ENCODE results near the gene SENP3.

The SENP3 gene

GRCh38 chr17:7577327-7578199 lies 15.8 kb downstream of the SENP3 start:
- Histone ChIP-seq H3K9me3 (ENCODE audit: control insufficient read depth, insufficient read depth, low read depth, low read length) (no peaks in the 10 kb centered on the region), H3K27ac (ENCODE audit: extremely low read depth, low read depth, low read length) (peak overlapping the region; percentile 7), H3K4me3 (ENCODE audit: low read depth, low read length) (no peak overlapping the region), H3K4me1 (ENCODE audit: control insufficient read depth, insufficient read depth, low read length) (peaks cover 3% of the 10 kb centered on the region; the same call in 1 of the 2 replicates), H3K36me3 (ENCODE audit: control insufficient read depth in 2 of 2, insufficient read depth in 1 of 2, low read length in 2 of 2) (peaks cover 39 to 86% of the 10 kb centered on the region in 2 experiments)
- ChIA-PET CTCF (interaction anchor here (0.9 to 1.1 kb wide), 3 partner anchors 10 to 110 kb away, joined by 3 to 5 read pairs (median 3); partner anchors contain the start of gene TP53), POLR2A (interaction anchor here (2.7 to 3.7 kb wide), 2 partner anchors 50 to 109 kb away, joined by 9 to 50 read pairs; partner anchors contain the start of genes SAT2, TP53 and WRAP53)
- peak; percentile 20; the same call in 1 of the 2 replicates for TF ChIP-seq HIC1 (tag by site-specific recombination; IDR thresholded peaks at IDR 0.05)
- TF ChIP-seq ZNF202 (tag by site-specific recombination; IDR thresholded peaks at IDR 0.05; ENCODE audit: borderline replicate concordance): no peak
- no peak for TF ChIP-seq ZBTB20 (tag by site-specific recombination; IDR thresholded peaks at IDR 0.05)
- TF ChIP-seq ZNF266 (tag by site-specific recombination; IDR thresholded peaks at IDR 0.05; ENCODE audit: low read depth): no peak
- no peak for TF ChIP-seq ZBTB7A (tag by site-specific recombination; IDR thresholded peaks at IDR 0.05; ENCODE audit: low read depth)
- TF ChIP-seq ZFP69B (tag by site-specific recombination; IDR thresholded peaks at IDR 0.05): 0 out of 2 replicates have a peak, but pooled peaks have one; percentile 27
- TF ChIP-seq ZNF792 (tag by site-specific recombination; IDR thresholded peaks at IDR 0.05): no peak
- TF ChIP-seq ZNF571 (tag by site-specific recombination; IDR thresholded peaks at IDR 0.05): no peak
- 0 out of 2 replicates have a peak, but pooled peaks have one; percentile 37 for TF ChIP-seq ZNF335 (tag by site-specific recombination; conservative IDR thresholded peaks at IDR 0.05)
- TF ChIP-seq, protein P1, sequence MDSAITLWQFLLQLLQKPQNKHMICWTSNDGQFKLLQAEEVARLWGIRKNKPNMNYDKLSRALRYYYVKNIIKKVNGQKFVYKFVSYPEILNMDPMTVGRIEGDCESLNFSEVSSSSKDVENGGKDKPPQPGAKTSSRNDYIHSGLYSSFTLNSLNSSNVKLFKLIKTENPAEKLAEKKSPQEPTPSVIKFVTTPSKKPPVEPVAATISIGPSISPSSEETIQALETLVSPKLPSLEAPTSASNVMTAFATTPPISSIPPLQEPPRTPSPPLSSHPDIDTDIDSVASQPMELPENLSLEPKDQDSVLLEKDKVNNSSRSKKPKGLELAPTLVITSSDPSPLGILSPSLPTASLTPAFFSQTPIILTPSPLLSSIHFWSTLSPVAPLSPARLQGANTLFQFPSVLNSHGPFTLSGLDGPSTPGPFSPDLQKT (IDR thresholded peaks at IDR 0.05; ENCODE audit: borderline replicate concordance, low read depth, low read length): no peak
- no peak for TF ChIP-seq ZSCAN30 (tag by site-specific recombination; IDR thresholded peaks at IDR 0.05)
- TF ChIP-seq ZNF600 (tag by site-specific recombination; IDR thresholded peaks at IDR 0.05): peak; percentile 97
- TF ChIP-seq TSHZ1 (tag by site-specific recombination; IDR thresholded peaks at IDR 0.05; ENCODE audit: borderline replicate concordance): no peak
- no peak for TF ChIP-seq ZNF24 (tag by site-specific recombination; IDR thresholded peaks at IDR 0.05)
- no peak for TF ChIP-seq ZNF501 (tag by site-specific recombination; IDR thresholded peaks at IDR 0.05)
- TF ChIP-seq, protein P2, sequence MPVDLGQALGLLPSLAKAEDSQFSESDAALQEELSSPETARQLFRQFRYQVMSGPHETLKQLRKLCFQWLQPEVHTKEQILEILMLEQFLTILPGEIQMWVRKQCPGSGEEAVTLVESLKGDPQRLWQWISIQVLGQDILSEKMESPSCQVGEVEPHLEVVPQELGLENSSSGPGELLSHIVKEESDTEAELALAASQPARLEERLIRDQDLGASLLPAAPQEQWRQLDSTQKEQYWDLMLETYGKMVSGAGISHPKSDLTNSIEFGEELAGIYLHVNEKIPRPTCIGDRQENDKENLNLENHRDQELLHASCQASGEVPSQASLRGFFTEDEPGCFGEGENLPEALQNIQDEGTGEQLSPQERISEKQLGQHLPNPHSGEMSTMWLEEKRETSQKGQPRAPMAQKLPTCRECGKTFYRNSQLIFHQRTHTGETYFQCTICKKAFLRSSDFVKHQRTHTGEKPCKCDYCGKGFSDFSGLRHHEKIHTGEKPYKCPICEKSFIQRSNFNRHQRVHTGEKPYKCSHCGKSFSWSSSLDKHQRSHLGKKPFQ (tag by site-specific recombination; IDR thresholded peaks at IDR 0.05): no peak
- 0 out of 2 replicates have a peak, but pooled peaks have one; percentile 45 for TF ChIP-seq ZNF629 (tag by site-specific recombination; IDR thresholded peaks at IDR 0.05)
- TF ChIP-seq ZNF692 (tag by site-specific recombination; IDR thresholded peaks at IDR 0.05): peak; percentile 60
- TF ChIP-seq, protein P3, sequence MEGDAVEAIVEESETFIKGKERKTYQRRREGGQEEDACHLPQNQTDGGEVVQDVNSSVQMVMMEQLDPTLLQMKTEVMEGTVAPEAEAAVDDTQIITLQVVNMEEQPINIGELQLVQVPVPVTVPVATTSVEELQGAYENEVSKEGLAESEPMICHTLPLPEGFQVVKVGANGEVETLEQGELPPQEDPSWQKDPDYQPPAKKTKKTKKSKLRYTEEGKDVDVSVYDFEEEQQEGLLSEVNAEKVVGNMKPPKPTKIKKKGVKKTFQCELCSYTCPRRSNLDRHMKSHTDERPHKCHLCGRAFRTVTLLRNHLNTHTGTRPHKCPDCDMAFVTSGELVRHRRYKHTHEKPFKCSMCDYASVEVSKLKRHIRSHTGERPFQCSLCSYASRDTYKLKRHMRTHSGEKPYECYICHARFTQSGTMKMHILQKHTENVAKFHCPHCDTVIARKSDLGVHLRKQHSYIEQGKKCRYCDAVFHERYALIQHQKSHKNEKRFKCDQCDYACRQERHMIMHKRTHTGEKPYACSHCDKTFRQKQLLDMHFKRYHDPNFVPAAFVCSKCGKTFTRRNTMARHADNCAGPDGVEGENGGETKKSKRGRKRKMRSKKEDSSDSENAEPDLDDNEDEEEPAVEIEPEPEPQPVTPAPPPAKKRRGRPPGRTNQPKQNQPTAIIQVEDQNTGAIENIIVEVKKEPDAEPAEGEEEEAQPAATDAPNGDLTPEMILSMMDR (tag by site-specific recombination; IDR thresholded peaks at IDR 0.05): no peak
- TF ChIP-seq IKZF3 (tag by site-specific recombination; IDR thresholded peaks at IDR 0.05): peak; percentile 79
- no peak for TF ChIP-seq SALL2 (tag by site-specific recombination; IDR thresholded peaks at IDR 0.05; ENCODE audit: borderline replicate concordance)
- TF ChIP-seq ZNF596 (tag by site-specific recombination; IDR thresholded peaks at IDR 0.05): 0 out of 2 replicates have a peak, but pooled peaks have one; percentile 2
- TF ChIP-seq KLF8 (tag by site-specific recombination; IDR thresholded peaks at IDR 0.05): 0 out of 2 replicates have a peak, but pooled peaks have one; percentile 7

Measured in HEK293 (cell line).